ENCODE results near the gene KRT71. TPM values are rescaled to one million over a fixed set of nuclear protein-coding genes. Genes with fewer than 3 reads are reported as not detected.

The KRT71 gene
- total RNA-seq, 2 experiments from 2014 or later: not detected

DNA sequence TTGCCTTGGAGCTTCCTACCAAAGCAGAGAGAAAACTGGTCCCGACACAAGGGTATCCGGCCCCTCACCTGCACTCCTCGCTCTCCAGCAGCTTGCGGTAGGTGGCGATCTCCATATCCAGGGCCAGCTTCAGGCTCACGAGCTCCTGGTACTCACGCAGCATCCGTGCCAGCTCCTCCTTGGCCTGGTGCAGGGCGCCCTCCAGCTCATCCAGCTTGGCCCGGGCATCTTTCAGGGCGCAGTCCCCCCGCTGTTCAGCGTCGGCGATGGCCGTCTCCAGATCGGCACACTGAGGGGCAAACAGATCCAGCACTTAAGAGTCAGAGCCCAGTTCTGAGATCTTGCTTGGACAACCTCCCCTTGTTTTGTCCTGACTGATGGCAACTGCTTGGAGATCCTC lies 34.6 kb upstream of the KRT71 start:
- Mint-ChIP-seq H3K36me3 (ENCODE audit: low read depth) (no peaks in the 10 kb centered on the region), H3K27ac (no peak overlapping the region), H3K4me1 (ENCODE audit: low read depth) (peaks cover 36% of the 10 kb centered on the region), H3K9me3 (no peaks in the 10 kb centered on the region), H3K27me3 (no peaks in the 10 kb centered on the region), H3K4me3 (no peak overlapping the region)
- no peak for ATAC-seq
- TF ChIP-seq, protein P1, sequence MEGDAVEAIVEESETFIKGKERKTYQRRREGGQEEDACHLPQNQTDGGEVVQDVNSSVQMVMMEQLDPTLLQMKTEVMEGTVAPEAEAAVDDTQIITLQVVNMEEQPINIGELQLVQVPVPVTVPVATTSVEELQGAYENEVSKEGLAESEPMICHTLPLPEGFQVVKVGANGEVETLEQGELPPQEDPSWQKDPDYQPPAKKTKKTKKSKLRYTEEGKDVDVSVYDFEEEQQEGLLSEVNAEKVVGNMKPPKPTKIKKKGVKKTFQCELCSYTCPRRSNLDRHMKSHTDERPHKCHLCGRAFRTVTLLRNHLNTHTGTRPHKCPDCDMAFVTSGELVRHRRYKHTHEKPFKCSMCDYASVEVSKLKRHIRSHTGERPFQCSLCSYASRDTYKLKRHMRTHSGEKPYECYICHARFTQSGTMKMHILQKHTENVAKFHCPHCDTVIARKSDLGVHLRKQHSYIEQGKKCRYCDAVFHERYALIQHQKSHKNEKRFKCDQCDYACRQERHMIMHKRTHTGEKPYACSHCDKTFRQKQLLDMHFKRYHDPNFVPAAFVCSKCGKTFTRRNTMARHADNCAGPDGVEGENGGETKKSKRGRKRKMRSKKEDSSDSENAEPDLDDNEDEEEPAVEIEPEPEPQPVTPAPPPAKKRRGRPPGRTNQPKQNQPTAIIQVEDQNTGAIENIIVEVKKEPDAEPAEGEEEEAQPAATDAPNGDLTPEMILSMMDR (IDR thresholded peaks at IDR 0.05): no peak
- DNase-seq: no peak
- intact Hi-C loops (cut with micrococcal nuclease): no loop called here
- ChIA-PET POLR2A (no interaction called here), CTCF (interaction anchor here (17.8 kb wide), 1 partner anchor 289 kb away, joined by 325 read pairs; no protein-coding TSS in a partner anchor)

DNA sequence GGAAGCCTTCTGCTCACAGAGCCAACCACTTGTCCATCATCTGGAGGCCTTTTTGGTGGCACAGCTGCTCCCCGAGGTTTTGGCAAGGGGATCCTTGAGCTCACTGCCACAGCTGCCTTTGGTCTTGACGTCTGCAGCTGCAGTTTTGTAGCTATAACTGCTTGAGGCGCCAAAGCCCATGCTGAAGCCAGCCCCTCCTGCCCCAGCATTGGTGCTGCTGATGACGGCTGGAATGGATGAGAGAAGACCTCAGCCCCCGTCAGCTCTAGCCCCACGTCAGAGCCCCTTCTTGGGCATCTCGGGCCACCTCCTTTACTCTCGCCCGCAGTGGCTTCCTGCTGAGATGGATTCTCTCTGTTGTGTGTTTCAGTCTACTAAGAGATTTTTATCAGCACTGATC lies 33.0 kb upstream of the KRT71 start:
- TF ChIP-seq, protein P1 (IDR thresholded peaks at IDR 0.05): no peak
- CTCF ChIA-PET: interaction anchor here (0.9 to 17.8 kb wide), 8 partner anchors 9 to 299 kb away, joined by 3 to 325 read pairs (median 4); partner anchors contain the start of gene KRT1
- intact Hi-C loops (cut with micrococcal nuclease): no loop called here

DNA sequence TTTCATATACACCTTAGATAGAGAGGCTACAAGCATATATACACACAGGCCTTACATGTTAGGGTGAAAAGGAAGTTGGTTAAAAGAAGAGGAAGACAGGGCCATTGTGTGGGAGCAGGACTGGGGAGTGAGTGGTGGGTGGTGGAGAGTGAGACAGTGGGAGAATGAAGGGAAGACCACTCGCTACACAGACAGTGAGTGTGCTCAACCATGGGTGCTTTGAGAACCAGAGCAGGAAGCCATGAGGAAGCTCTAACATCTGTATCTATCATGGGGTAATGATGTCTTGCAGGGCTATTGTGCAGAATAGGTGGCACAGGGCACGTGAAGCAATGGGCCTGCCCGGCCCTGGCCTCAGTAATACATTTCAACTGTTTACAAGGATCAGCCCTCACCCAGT lies 32.1 kb upstream of the KRT71 start:
- Mint-ChIP-seq H3K9me3 (no peaks in the 10 kb centered on the region), H3K36me3 (ENCODE audit: low read depth) (no peaks in the 10 kb centered on the region), H3K4me1 (ENCODE audit: low read depth) (peaks cover 37% of the 10 kb centered on the region), H3K27me3 (no peaks in the 10 kb centered on the region), H3K4me3 (no peak overlapping the region), H3K27ac (no peak overlapping the region)
- DNase-seq (no peak), ATAC-seq (no peak)
- CTCF ChIA-PET: interaction anchor here (0.9 to 17.8 kb wide), 8 partner anchors 8 to 300 kb away, joined by 3 to 325 read pairs (median 4); partner anchors contain the start of gene KRT1
- POLR2A ChIA-PET: no interaction called here
- intact Hi-C loops (cut with micrococcal nuclease): no loop called here
- TF ChIP-seq, protein P1 (IDR thresholded peaks at IDR 0.05): no peak

More for the DNA sequence above, 33.0 kb upstream of the KRT71 start:
- Mint-ChIP-seq H3K4me1 (ENCODE audit: low read depth) (peaks cover 33% of the 10 kb centered on the region), H3K36me3 (ENCODE audit: low read depth) (no peaks in the 10 kb centered on the region), H3K27ac (no peak overlapping the region), H3K27me3 (no peaks in the 10 kb centered on the region), H3K4me3 (no peak overlapping the region), H3K9me3 (no peaks in the 10 kb centered on the region)
- peak; percentile 85 for ATAC-seq
- DNase-seq: peak; percentile 73
- POLR2A ChIA-PET: no interaction called here

DNA sequence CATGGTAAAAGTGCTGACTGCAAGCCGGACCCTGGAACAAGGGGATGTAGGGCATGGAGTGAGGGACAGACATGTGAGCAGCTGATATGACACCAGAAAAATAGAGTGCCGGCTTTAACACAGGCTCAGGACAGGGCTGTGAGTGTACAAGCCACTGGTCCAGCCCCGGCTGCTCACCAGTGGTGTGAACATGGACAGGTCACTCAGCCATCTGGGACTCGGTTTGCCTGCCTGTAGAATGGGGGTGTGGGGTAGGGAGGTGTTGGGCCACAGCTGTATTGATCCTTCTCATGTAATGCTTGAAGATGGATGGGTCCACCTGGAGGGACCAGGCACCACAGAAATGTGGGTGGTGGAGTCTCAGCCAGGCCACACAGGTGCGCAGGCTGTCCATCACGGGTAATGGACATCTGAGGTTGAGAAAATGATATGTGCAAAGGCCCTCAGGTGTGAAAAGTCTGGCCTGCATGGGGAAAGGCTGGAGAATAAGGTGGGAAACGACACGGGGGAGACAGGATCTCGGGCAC lies 31.3 kb upstream of the KRT71 start:
- no peaks in the 10 kb centered on the region for H3K36me3 Mint-ChIP-seq (ENCODE audit: low read depth)
- H3K27me3 Mint-ChIP-seq: no peaks in the 10 kb centered on the region
- no peaks in the 10 kb centered on the region for H3K9me3 Mint-ChIP-seq
- ChIA-PET CTCF (interaction anchor here (0.6 to 17.8 kb wide), 16 partner anchors 8 to 430 kb away, joined by 3 to 325 read pairs (median 5); partner anchors contain the start of gene KRT1), POLR2A (interaction anchor here (0.6 kb wide), 1 partner anchor 40 kb away, joined by 3 read pairs; no protein-coding TSS in a partner anchor)
- H3K4me1 Mint-ChIP-seq (ENCODE audit: low read depth): peaks cover 34% of the 10 kb centered on the region
- no peak overlapping the region for H3K27ac Mint-ChIP-seq
- DNase-seq (no peak), ATAC-seq (no peak)
- intact Hi-C loops (cut with micrococcal nuclease): no loop called here
- TF ChIP-seq, protein P1 (IDR thresholded peaks at IDR 0.05): no peak
- H3K4me3 Mint-ChIP-seq: no peak overlapping the region

DNA sequence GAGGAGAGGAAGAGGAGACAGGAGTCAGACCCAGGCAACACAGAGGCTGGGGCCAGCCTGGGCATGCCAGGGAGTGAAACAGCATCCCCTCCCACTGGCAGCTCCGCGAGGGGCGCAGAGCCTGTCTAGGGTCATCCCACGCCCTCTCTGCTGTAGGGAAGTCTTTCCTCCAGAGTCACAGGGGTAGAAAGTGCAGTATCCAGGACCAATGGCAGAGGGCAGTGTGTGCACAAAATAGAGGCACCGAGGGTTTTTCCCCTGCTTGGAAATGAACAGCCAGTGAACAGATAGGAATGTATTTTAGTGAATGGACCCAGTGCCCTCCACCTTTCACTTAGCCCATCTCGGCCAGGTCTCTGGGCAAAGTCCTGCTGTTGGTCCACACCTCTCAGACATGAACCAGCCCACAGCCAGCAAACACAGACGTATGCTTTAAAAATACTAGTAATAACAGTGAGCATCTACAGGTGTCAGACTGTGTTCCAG lies 30.1 kb upstream of the KRT71 start:
- intact Hi-C loops (cut with micrococcal nuclease): loop anchor here (2.0 kb wide), 1 partner anchor 288 kb away; no protein-coding TSS in a partner anchor
- H3K36me3 Mint-ChIP-seq (ENCODE audit: low read depth): no peaks in the 10 kb centered on the region
- TF ChIP-seq, protein P1 (IDR thresholded peaks at IDR 0.05): peak; percentile 77
- POLR2A ChIA-PET: no interaction called here
- DNase-seq (peak; percentile 82), ATAC-seq (peak; percentile 83)
- no peaks in the 10 kb centered on the region for H3K27me3 Mint-ChIP-seq
- CTCF ChIA-PET: interaction anchor here (0.9 to 17.8 kb wide), 25 partner anchors 9 to 397 kb away, joined by 3 to 325 read pairs (median 4); partner anchors contain the start of gene KRT74
- H3K9me3 Mint-ChIP-seq: no peaks in the 10 kb centered on the region
- no peak overlapping the region for H3K27ac Mint-ChIP-seq
- H3K4me1 Mint-ChIP-seq (ENCODE audit: low read depth): peaks cover 34% of the 10 kb centered on the region
- no peak overlapping the region for H3K4me3 Mint-ChIP-seq

Measured in activated CD8-positive, alpha-beta T cell treated with anti-CD3 and anti-CD28 coated beads for 36 hours (primary cell).